HG03139 (cell line): ENCODE measurements around the gene TTC22.
A peak's percentile ranks its signal among the peaks of the same experiment; 100 is the strongest.

ENCODE experiments used
- ATAC-seq: cut with Tn5 transposase; IDR thresholded peaks from one replicate; pipeline ENCODE4 v1.9.1; 2021; ENCODE audit not compliant: unreplicated experiment

TTC22 gene

GRCh38 chr1:54834007-54834541, 33.0 kb upstream of the TTC22 start:
- no peak for ATAC-seq

- ATAC-seq: no peak
Measured at GRCh38 chr1:54833121-54833520, 32.0 kb upstream of the TTC22 start.

GRCh38 chr1:54826226-54826816, 25.2 kb upstream of the TTC22 start:
- no peak for ATAC-seq

- no peak for ATAC-seq
Measured at GRCh38 chr1:54825696-54826095, 24.6 kb upstream of the TTC22 start.

GRCh38 chr1:54823670-54824069, 22.5 kb upstream of the TTC22 start:
- ATAC-seq: no peak

GRCh38 chr1:54819733-54820132, 18.6 kb upstream of the TTC22 start:
- no peak for ATAC-seq

- ATAC-seq: no peak
Measured at GRCh38 chr1:54819195-54819536, 18.0 kb upstream of the TTC22 start.

GRCh38 chr1:54818461-54819194, 17.5 kb upstream of the TTC22 start:
- no peak for ATAC-seq

- no peak for ATAC-seq
Measured at GRCh38 chr1:54816951-54817350, 15.8 kb upstream of the TTC22 start.

- no peak for ATAC-seq
Measured at GRCh38 chr1:54816130-54816529, 15.0 kb upstream of the TTC22 start.

GRCh38 chr1:54815086-54815876, 14.2 kb upstream of the TTC22 start:
- ATAC-seq: no peak

- ATAC-seq: no peak
Measured at GRCh38 chr1:54814571-54814970, 13.4 kb upstream of the TTC22 start.

GRCh38 chr1:54814126-54814498, 13.0 kb upstream of the TTC22 start:
- no peak for ATAC-seq

- no peak for ATAC-seq
Measured at GRCh38 chr1:54813485-54814125, 12.5 kb upstream of the TTC22 start.

- no peak for ATAC-seq
Measured at GRCh38 chr1:54812801-54813484, 11.8 kb upstream of the TTC22 start.

GRCh38 chr1:54811739-54812655, 10.9 kb upstream of the TTC22 start:
- ATAC-seq: no peak

GRCh38 chr1:54811066-54811465, 9.9 kb upstream of the TTC22 start:
- ATAC-seq: no peak

GRCh38 chr1:54810153-54810942, 9.2 kb upstream of the TTC22 start:
- peak; percentile 69 for ATAC-seq

GRCh38 chr1:54809496-54810074, 8.5 kb upstream of the TTC22 start:
- no peak for ATAC-seq
